Thyroid gland (tissue), 4 donors: Measurements from ENCODE around the gene COL18A1. TPM values are rescaled to one million over a fixed set of nuclear protein-coding genes. Genes with fewer than 3 reads are reported as not detected.

Experiments used
- DNase-seq, 2 donors: peaks; one replicate each; pipeline ENCODE4 v3.0.0-alpha.2; 2019
- H3K27ac ChIP-seq, 3 donors: fragments of 200-600 bp; sonication (generic); 1 replicate in 2 of 3; 2 replicates in 1 of 3; pipeline ENCODE4 v1.5.1; 2016 to 2019; ENCODE audit warnings: mild to moderate bottlenecking in 1 of 3, moderate library complexity in 1 of 3
- H3K27me3 ChIP-seq: fragments of 200-600 bp; sonication (generic); one replicate; pipeline ENCODE4 v1.5.1; 2019
- H3K36me3 ChIP-seq, 2 donors: fragments of 200-600 bp; sonication (generic); one replicate each; pipeline ENCODE4 v1.5.1; 2016 to 2019
- H3K4me1 ChIP-seq, 2 donors: fragments of 200-600 bp; sonication (generic); one replicate each; pipeline ENCODE4 v1.5.1; 2017 to 2019
- H3K4me3 ChIP-seq, 3 donors: fragments of 200-600 bp; sonication (generic); replicated peaks in 1 of 3; 1 replicate in 2 of 3; 2 replicates in 1 of 3; pipeline ENCODE4 v1.5.1; 2016; ENCODE audit warnings: mild to moderate bottlenecking in 1 of 3
- H3K9me3 ChIP-seq: fragments of 200-600 bp; sonication (generic); one replicate; pipeline ENCODE4 v1.5.1; 2017
- CTCF ChIP-seq, 6 experiments: fragments of 200-600 bp in 3 of 6; fragments of 450-650 bp in 3 of 6; sonication (generic) in 3 of 6; IDR thresholded peaks; one replicate each; pipeline ENCODE4 v1.5.1; 2016 to 2019; ENCODE audit warnings: antibody characterized with exemption in 6 of 6, mild to moderate bottlenecking in 2 of 6, inconsistent platforms in 1 of 6, moderate library complexity in 1 of 6
- POLR2A ChIP-seq, 2 donors: fragments of 450-650 bp; IDR thresholded peaks; one replicate each; pipeline ENCODE4 v1.6.1; 2017; ENCODE audit warnings: antibody characterized with exemption in 2 of 2, mild to moderate bottlenecking in 2 of 2, moderate library complexity in 1 of 2
- WGBS, 2 donors: methylation state at CpG; one replicate each; pipeline ENCODE4 v1.1.5; 2017; 5-methylcytosine and 5-hydroxymethylcytosine counted together
- intact Hi-C: fragments of 100-400 bp; cut with DNase I; formaldehyde crosslinking; loops from one replicate; pipeline ENCODE4 v1.15.1; 2023
- total RNA-seq, 4 donors: library from RNA; depleted of rRNA; stranded (reverse); fragments of >200 nt; gene quantifications; one replicate each; pipeline ENCODE4 v1.2.3, GENCODE V29; 2016

COL18A1 gene
- total RNA-seq, 4 donors from 2014 or later, result 105 to 264 (median 238) TPM

GRCh38 chr21:45466330-45467220, 61.6 kb downstream of the COL18A1 start:
- Histone ChIP-seq H3K36me3 (peaks cover 0 to 5% of the 10 kb centered on the region in 2 donors), H3K9me3 (no peaks in the 10 kb centered on the region), H3K27me3 (no peaks in the 10 kb centered on the region), H3K27ac (no peak overlapping the region), H3K4me3 (no peak overlapping the region), H3K4me1 (peaks cover 0 to 12% of the 10 kb centered on the region in 2 donors)
- WGBS, 2 donors, result 91 to 96% methylated on average over 12 to 22 of the region's 30 CpGs
- no peak for DNase-seq
- intact Hi-C loops, result no loop called here
- TF ChIP-seq CTCF (IDR thresholded peaks at IDR 0.05) (no peak), POLR2A (IDR thresholded peaks at IDR 0.05) (no peak)

- Histone ChIP-seq H3K4me1 (peaks cover 0 to 17% of the 10 kb centered on the region in 2 donors), H3K27ac (no peak overlapping the region), H3K36me3 (peaks cover 0 to 5% of the 10 kb centered on the region in 2 donors), H3K4me3 (no peak overlapping the region), H3K9me3 (no peaks in the 10 kb centered on the region), H3K27me3 (no peaks in the 10 kb centered on the region)
- no peak for DNase-seq
- no peak for TF ChIP-seq POLR2A (IDR thresholded peaks at IDR 0.05)
- TF ChIP-seq CTCF (IDR thresholded peaks at IDR 0.05), result no peak
- 90 to 93% methylated on average over 13 to 19 of the region's 25 CpGs for WGBS, 2 donors
- intact Hi-C loops, result no loop called here
These were observed 62.3 kb downstream of the COL18A1 start for GRCh38 chr21:45467221-45467779.

GRCh38 chr21:45468051-45468970, 63.3 kb downstream of the COL18A1 start:
- H3K4me3 ChIP-seq, result no peak overlapping the region
- H3K27me3 ChIP-seq, result no peaks in the 10 kb centered on the region
- 89 to 92% methylated on average over 22 to 36 of the region's 45 CpGs for WGBS, 2 donors
- TF ChIP-seq CTCF (IDR thresholded peaks at IDR 0.05), result no peak
- no peak for TF ChIP-seq POLR2A (IDR thresholded peaks at IDR 0.05)
- intact Hi-C loops, result no loop called here
- H3K27ac ChIP-seq, result no peak overlapping the region
- H3K4me1 ChIP-seq, result peaks cover 0 to 17% of the 10 kb centered on the region in 2 donors
- no peaks in the 10 kb centered on the region for H3K9me3 ChIP-seq
- DNase-seq, result no peak
- peaks cover 0 to 5% of the 10 kb centered on the region in 2 donors for H3K36me3 ChIP-seq

- WGBS, 2 donors, result 93 to 100% methylated on average over 7 to 8 of the region's 14 CpGs
- H3K9me3 ChIP-seq, result no peaks in the 10 kb centered on the region
- H3K4me3 ChIP-seq, result no peak overlapping the region
- H3K4me1 ChIP-seq, result peaks cover 0 to 17% of the 10 kb centered on the region in 2 donors
- no peaks in the 10 kb centered on the region for H3K27me3 ChIP-seq
- intact Hi-C loops, result no loop called here
- TF ChIP-seq CTCF (IDR thresholded peaks at IDR 0.05) (no peak), POLR2A (IDR thresholded peaks at IDR 0.05) (no peak)
- no peak for DNase-seq
- H3K36me3 ChIP-seq, result peaks cover 0 to 5% of the 10 kb centered on the region in 2 donors
- H3K27ac ChIP-seq, result no peak overlapping the region
These were observed 64.0 kb downstream of the COL18A1 start for GRCh38 chr21:45468971-45469272.
